CD4-positive, alpha-beta T cell (primary cell): ENCODE measurements around the gene RAB31. TPM values are rescaled to one million over a fixed set of nuclear protein-coding genes. Genes with fewer than 3 reads are reported as not detected.

Experiments
- ATAC-seq: fragments of 200-7000 bp; cut with Tn5 transposase; one replicate; pipeline ENCODE4 v1.10.0; 2022; ENCODE audit warnings: mild to moderate bottlenecking; ENCODE audit not compliant: poor library complexity
- CTCF ChIA-PET: fragments of 350-600 bp; sonication (Branson Sonifier 250); formaldehyde crosslinking; loops from one replicate; lab custom pipeline; 2021; ENCODE audit warnings: antibody characterized with exemption, inconsistent platforms; lab: Charles Lee
- POLR2A ChIA-PET: fragments of 350-600 bp; sonication (Branson Sonifier 250); formaldehyde crosslinking; loops from one replicate; lab custom pipeline; 2021; ENCODE audit warnings: antibody characterized with exemption, inconsistent platforms; lab: Charles Lee
- DNase-seq, 14 experiments: peaks; one replicate each; pipeline ENCODE4 v3.0.0-alpha.2; 2013 to 2020; ENCODE audit warnings: mixed read lengths in 2 of 14
- H3K27ac ChIP-seq, 2 donors: one replicate each; pipeline versions ENCODE4 v1.5.1 to v1.7.0; 2013; ENCODE audit warnings: low read length in 2 of 2, low read depth in 1 of 2, mild to moderate bottlenecking in 1 of 2
- H3K27me3 ChIP-seq, 2 experiments: 1 replicate in 1 of 2; 2 replicates in 1 of 2; pipeline versions ENCODE4 v1.6.1 to v1.7.0; 2013; ENCODE audit warnings: low read length in 2 of 2, control low read depth in 1 of 2, mild to moderate bottlenecking in 1 of 2, moderate library complexity in 1 of 2; ENCODE audit not compliant: insufficient read depth in 2 of 2, control insufficient read depth in 1 of 2
- H3K36me3 ChIP-seq: one replicate; pipeline ENCODE4 v1.6.1; 2013; ENCODE audit warnings: low read length, control low read depth; ENCODE audit not compliant: insufficient read depth
- H3K4me1 ChIP-seq: one replicate; pipeline ENCODE4 v1.6.1; 2013; ENCODE audit warnings: low read length, control low read depth; ENCODE audit not compliant: insufficient read depth
- H3K4me3 ChIP-seq: one replicate; pipeline ENCODE4 v1.5.1; 2013; ENCODE audit warnings: mild to moderate bottlenecking, low read length, moderate library complexity
- H3K9me3 ChIP-seq, 2 experiments: 1 replicate in 1 of 2; 2 replicates in 1 of 2; pipeline versions ENCODE4 v1.6.1 to v1.7.0; 2013; ENCODE audit warnings: low read length in 2 of 2, mild to moderate bottlenecking in 2 of 2, control low read depth in 1 of 2, moderate library complexity in 1 of 2; ENCODE audit not compliant: control insufficient read depth in 1 of 2, insufficient read depth in 1 of 2
- H3K27ac Mint-ChIP-seq: one replicate; pipeline ENCODE4 v1.8.0; 2020; ENCODE audit warnings: mixed read lengths
- H3K27me3 Mint-ChIP-seq: one replicate; pipeline ENCODE4 v1.8.0; 2021; ENCODE audit warnings: mixed read lengths
- H3K36me3 Mint-ChIP-seq: one replicate; pipeline ENCODE4 v1.8.0; 2021; ENCODE audit warnings: low read depth, mixed read lengths
- H3K4me1 Mint-ChIP-seq: one replicate; pipeline ENCODE4 v1.8.0; 2021; ENCODE audit warnings: low read depth, mixed read lengths
- H3K4me3 Mint-ChIP-seq: one replicate; pipeline ENCODE4 v1.8.0; 2020; ENCODE audit warnings: mild to moderate bottlenecking, mixed read lengths
- H3K9me3 Mint-ChIP-seq: one replicate; pipeline ENCODE4 v1.8.0; 2020; ENCODE audit warnings: mixed read lengths
- CTCF ChIP-seq: fragments of 200-600 bp; IDR thresholded peaks from one replicate; pipeline ENCODE4 v1.8.0; 2022; ENCODE audit warnings: antibody characterized with exemption, mild to moderate bottlenecking
- intact Hi-C, 2 experiments: fragments of 100-400 bp; cut with DNase I in 1 of 2; cut with micrococcal nuclease in 1 of 2; formaldehyde crosslinking; loops; one replicate each; pipeline versions ENCODE4 v1.15.1 to v1.9.0; 2023 to 2025; cut with DNase I, micrococcal nuclease
- total RNA-seq, 174 experiments: library from RNA in 2 of 174; stranded (reverse) in 2 of 174; gene quantifications; one replicate each; pipeline ENCODE4 v1.2.3 and lab custom pipeline; 2021 to 2026

The RAB31 gene
- total RNA-seq, 2 experiments from 2014 or later, result 1.1 to 1.3 TPM

- Histone ChIP-seq H3K27ac (no peak overlapping the region), H3K4me1 (no peaks in the 10 kb centered on the region), H3K27me3 (no peaks in the 10 kb centered on the region), H3K36me3 (no peaks in the 10 kb centered on the region), H3K4me3 (no peak overlapping the region), H3K9me3 (no peaks in the 10 kb centered on the region)
- ATAC-seq, result no peak
- no peak for TF ChIP-seq CTCF
- Mint-ChIP-seq H3K4me3 (no peak overlapping the region), H3K27ac (no peak overlapping the region), H3K4me1 (no peaks in the 10 kb centered on the region), H3K36me3 (no peaks in the 10 kb centered on the region), H3K27me3 (peaks cover 4% of the 10 kb centered on the region), H3K9me3 (peaks cover 2% of the 10 kb centered on the region)
- intact Hi-C loops, result no loop called here
- ChIA-PET POLR2A (no interaction called here), CTCF (no interaction called here)
- DNase-seq, result no peak
Measured at GRCh38 chr18:9814431-9814830, 106.3 kb downstream of the RAB31 start.

GRCh38 chr18:9817286-9817685, 109.2 kb downstream of the RAB31 start:
- intact Hi-C loops, result no loop called here
- Mint-ChIP-seq H3K4me3 (no peak overlapping the region), H3K27ac (no peak overlapping the region), H3K4me1 (no peaks in the 10 kb centered on the region), H3K36me3 (no peaks in the 10 kb centered on the region), H3K9me3 (peaks cover 2% of the 10 kb centered on the region), H3K27me3 (no peaks in the 10 kb centered on the region)
- Histone ChIP-seq H3K27ac (no peak overlapping the region), H3K9me3 (no peaks in the 10 kb centered on the region), H3K27me3 (no peaks in the 10 kb centered on the region), H3K4me1 (no peaks in the 10 kb centered on the region), H3K36me3 (no peaks in the 10 kb centered on the region), H3K4me3 (no peak overlapping the region)
- ChIA-PET CTCF (no interaction called here), POLR2A (no interaction called here)
- ATAC-seq, result no peak
- no peak for TF ChIP-seq CTCF
- DNase-seq, result no peak

GRCh38 chr18:9817725-9818422, 109.8 kb downstream of the RAB31 start:
- Histone ChIP-seq H3K27me3 (no peaks in the 10 kb centered on the region), H3K27ac (no peak overlapping the region), H3K4me1 (no peaks in the 10 kb centered on the region), H3K4me3 (no peak overlapping the region), H3K9me3 (no peaks in the 10 kb centered on the region), H3K36me3 (no peaks in the 10 kb centered on the region)
- DNase-seq (no peak), ATAC-seq (no peak)
- peaks cover 2% of the 10 kb centered on the region for H3K9me3 Mint-ChIP-seq
- no peak for TF ChIP-seq CTCF
- intact Hi-C loops, result no loop called here
- H3K4me3 Mint-ChIP-seq, result no peak overlapping the region
- no peaks in the 10 kb centered on the region for H3K36me3 Mint-ChIP-seq
- H3K4me1 Mint-ChIP-seq, result no peaks in the 10 kb centered on the region
- CTCF ChIA-PET, result no interaction called here
- POLR2A ChIA-PET, result no interaction called here
- no peak overlapping the region for H3K27ac Mint-ChIP-seq
- peaks cover 1% of the 10 kb centered on the region for H3K27me3 Mint-ChIP-seq
